Measurements from ENCODE around the gene NAT8. TPM values are rescaled to one million over a fixed set of nuclear protein-coding genes. Genes with fewer than 3 reads are reported as not detected.
"Not testable (repeated sequence)": the region's sequence is repeated elsewhere in the genome, so short reads cannot be mapped to it uniquely, and the experiment has no call there.

Gene NAT8
- total RNA-seq, 4 donors from 2014 or later, result not detected

- Histone ChIP-seq H3K4me1 (no peaks in the 10 kb centered on the region), H3K27ac (no peak overlapping the region), H3K9me3 (no peaks in the 10 kb centered on the region), H3K36me3 (no peaks in the 10 kb centered on the region), H3K4me3 (no peak overlapping the region), H3K27me3 (no peaks in the 10 kb centered on the region)
- WGBS, result 58% methylated on average over 1 of the region's 1 CpG
- no peak for DNase-seq (ENCODE audit: low spot score in 2 of 2)
- TF ChIP-seq POLR2AphosphoS5 (IDR thresholded peaks at IDR 0.05) (no peak), CTCF (IDR thresholded peaks at IDR 0.05) (no peak), EP300 (IDR thresholded peaks at IDR 0.05) (no peak), POLR2A (IDR thresholded peaks at IDR 0.05) (no peak)
Observed at GRCh38 chr2:73640511-73640911, 1.7 kb downstream of the NAT8 start.

DNA sequence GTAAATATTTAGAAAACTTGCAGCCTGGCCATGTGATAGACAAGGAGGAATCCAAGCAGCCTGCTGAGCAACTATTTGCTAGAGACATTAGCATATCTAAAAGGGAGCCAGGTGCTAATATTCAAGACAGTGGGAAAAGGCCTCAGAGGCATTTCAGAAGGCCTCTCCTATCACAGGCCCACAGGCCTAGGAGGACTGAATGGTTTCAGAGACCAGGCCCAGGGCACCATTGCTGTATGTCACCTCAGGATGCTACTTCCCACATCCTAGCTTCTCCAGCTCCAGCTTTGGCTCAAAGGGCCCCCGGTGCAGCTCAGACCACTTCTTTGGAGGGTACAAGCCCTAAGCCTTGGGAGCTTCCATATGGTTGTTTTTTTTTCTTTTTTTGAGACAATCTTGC lies 3.8 kb downstream of the NAT8 start:
- Histone ChIP-seq H3K4me1 (no peaks in the 10 kb centered on the region), H3K27me3 (no peaks in the 10 kb centered on the region), H3K9me3 (no peaks in the 10 kb centered on the region), H3K36me3 (no peaks in the 10 kb centered on the region), H3K27ac (no peak overlapping the region), H3K4me3 (no peak overlapping the region)
- 92% methylated on average over 1 of the region's 1 CpG for WGBS
- TF ChIP-seq EP300 (IDR thresholded peaks at IDR 0.05) (no peak), POLR2A (IDR thresholded peaks at IDR 0.05) (no peak), CTCF (IDR thresholded peaks at IDR 0.05) (no peak), POLR2AphosphoS5 (IDR thresholded peaks at IDR 0.05) (no peak)
- DNase-seq (ENCODE audit: low spot score in 2 of 2), result no peak

GRCh38 chr2:73636977-73637376 lies 5.2 kb downstream of the NAT8 start:
- H3K4me1 ChIP-seq; H3K9me3 ChIP-seq; H3K27me3 ChIP-seq; DNase-seq (ENCODE audit: low spot score in 2 of 2); H3K4me3 ChIP-seq; H3K27ac ChIP-seq; H3K36me3 ChIP-seq: not testable (repeated sequence)

DNA sequence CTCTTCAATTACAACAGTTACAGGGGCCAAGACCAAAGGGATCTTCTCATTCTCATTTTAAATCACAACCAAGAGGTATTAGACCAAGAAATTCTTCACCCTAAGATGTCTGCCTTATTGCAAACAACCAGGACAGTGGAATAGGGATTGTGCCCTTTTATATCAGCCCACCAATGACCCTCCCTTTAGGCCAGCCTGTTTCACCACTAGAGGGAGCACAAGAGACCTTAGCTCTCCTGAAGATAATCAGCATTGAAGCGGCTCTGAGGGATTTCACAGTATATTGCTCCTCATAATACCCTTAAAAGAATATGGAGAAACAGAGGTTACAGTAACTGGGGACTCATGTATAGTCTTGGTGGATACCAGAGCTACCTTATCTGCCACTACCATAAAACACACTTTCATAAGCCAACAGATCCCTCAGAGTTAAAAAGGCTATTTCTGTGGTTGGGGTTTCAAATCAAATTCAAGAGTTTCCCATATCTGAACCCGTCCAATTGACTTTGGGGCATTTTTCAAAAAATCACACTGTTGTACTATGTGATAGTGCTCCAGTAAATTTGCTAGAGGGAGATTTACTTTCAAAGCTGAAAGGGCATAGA lies 11.5 kb downstream of the NAT8 start:
- H3K4me1 ChIP-seq; H3K36me3 ChIP-seq; H3K27me3 ChIP-seq; H3K4me3 ChIP-seq; H3K9me3 ChIP-seq; DNase-seq (ENCODE audit: low spot score in 2 of 2); H3K27ac ChIP-seq: not testable (repeated sequence)
- peak in 1 of 2 donors; percentile 37 for TF ChIP-seq CTCF (IDR thresholded peaks at IDR 0.05)
- WGBS, result 70% methylated on average over 2 of the region's 2 CpGs

DNA sequence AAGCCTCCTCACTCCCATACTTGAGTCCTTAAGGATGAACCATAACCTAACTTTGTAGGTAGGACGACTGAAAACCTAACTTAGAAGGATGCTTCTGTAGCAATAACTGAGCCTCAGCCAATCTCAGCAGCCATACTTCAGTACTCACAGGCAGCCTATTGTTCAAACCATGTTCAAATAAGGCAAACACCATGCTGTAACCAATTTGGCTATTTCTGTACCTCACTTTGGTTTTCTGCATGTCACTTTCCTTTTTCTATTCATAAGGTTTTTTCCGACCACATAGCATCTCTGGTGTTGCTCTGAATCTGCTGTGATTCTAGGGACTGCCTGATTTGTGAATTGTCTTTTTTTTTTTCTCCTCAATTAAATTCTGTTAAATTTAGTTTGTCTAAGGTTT lies 13.7 kb downstream of the NAT8 start:
- not testable (repeated sequence) for H3K4me3 ChIP-seq; H3K27ac ChIP-seq; H3K9me3 ChIP-seq; H3K27me3 ChIP-seq; H3K4me1 ChIP-seq; DNase-seq (ENCODE audit: low spot score in 2 of 2); H3K36me3 ChIP-seq
- WGBS, result 76% methylated on average over 2 of the region's 2 CpGs

GRCh38 chr2:73626237-73626636 lies 16.0 kb downstream of the NAT8 start:
- H3K27me3 ChIP-seq; H3K27ac ChIP-seq; H3K4me1 ChIP-seq; H3K36me3 ChIP-seq; H3K4me3 ChIP-seq; DNase-seq (ENCODE audit: low spot score in 2 of 2); H3K9me3 ChIP-seq: not testable (repeated sequence)
- 59% methylated on average over 5 of the region's 5 CpGs for WGBS

- not testable (repeated sequence) for DNase-seq (ENCODE audit: low spot score in 2 of 2); H3K4me1 ChIP-seq; H3K4me3 ChIP-seq; H3K27me3 ChIP-seq; H3K27ac ChIP-seq; H3K36me3 ChIP-seq; H3K9me3 ChIP-seq
- WGBS, result 69% methylated on average over 9 of the region's 9 CpGs
Observed at GRCh38 chr2:73624625-73625024, 17.6 kb downstream of the NAT8 start.

- not testable (repeated sequence) for H3K4me3 ChIP-seq; H3K4me1 ChIP-seq; H3K27me3 ChIP-seq; DNase-seq (ENCODE audit: low spot score in 2 of 2); H3K9me3 ChIP-seq; H3K27ac ChIP-seq; H3K36me3 ChIP-seq
Observed at GRCh38 chr2:73624036-73624435, 18.2 kb downstream of the NAT8 start.

DNA sequence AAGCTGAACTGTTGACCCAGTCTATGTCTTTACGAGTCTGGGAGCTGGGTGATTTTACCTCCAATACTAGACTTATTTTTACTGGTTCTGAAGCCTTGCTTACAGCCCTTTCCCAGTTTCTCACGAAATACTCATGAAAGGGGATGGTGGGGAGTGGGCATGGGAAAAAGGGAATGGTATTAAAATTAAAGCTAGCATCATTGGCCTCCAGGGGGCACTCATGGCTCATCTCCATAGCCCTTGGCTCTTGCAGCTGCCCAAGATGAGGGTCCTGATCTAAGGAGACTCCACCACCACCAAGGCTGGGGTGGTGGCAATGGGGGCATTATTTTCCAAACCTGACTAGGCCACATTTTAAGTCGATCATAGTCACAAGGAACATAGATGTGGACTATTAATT lies 22.3 kb downstream of the NAT8 start:
- DNase-seq (ENCODE audit: low spot score in 2 of 2); H3K27me3 ChIP-seq; H3K27ac ChIP-seq; H3K9me3 ChIP-seq; H3K4me1 ChIP-seq; H3K4me3 ChIP-seq; H3K36me3 ChIP-seq: not testable (repeated sequence)
- WGBS, result 84% methylated on average over 3 of the region's 3 CpGs

Data from suprapubic skin (tissue), 4 donors.